Measurements from ENCODE around the gene COLEC12. TPM values are rescaled to one million over a fixed set of nuclear protein-coding genes. Genes with fewer than 3 reads are reported as not detected.

Gene COLEC12
- polyA plus RNA-seq, 1 donor (not counting 4 experiments of a cell fraction or from before 2014, with no cell fraction given): not detected

DNA sequence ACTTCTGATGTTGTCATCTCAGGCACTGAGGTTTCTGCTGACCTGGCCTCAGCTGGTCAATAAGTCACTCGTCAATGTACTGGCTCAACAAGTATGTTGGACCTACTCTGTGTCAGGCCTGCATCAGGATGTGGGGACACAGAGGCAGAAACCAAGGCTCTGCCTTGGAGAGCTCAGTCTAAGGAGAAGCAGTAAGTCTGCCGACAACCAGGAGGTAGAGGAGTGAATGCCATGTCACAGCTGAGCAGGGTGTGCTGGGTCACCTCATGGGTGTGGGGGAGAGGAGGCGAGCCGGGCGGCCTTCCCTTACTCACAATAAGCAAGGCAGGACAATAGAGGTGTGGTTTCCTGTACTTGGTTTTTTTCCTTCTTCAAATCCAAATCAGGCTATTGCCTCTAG, 75.8 kb downstream of the COLEC12 start:
- Histone ChIP-seq H3K9me3 (ENCODE audit: control insufficient read depth, low read depth, low read length) (no peaks in the 10 kb centered on the region), H3K36me3 (ENCODE audit: control insufficient read depth in 2 of 2, extremely low read depth in 1 of 2, insufficient read depth in 2 of 2, low read length in 2 of 2) (no peaks in the 10 kb centered on the region), H3K9me1 (ENCODE audit: control insufficient read depth, extremely low read depth, insufficient read depth, low read length) (no peaks in the 10 kb centered on the region), H4K20me1 (ENCODE audit: control insufficient read depth, extremely low read depth, insufficient read depth, low read length) (no peaks in the 10 kb centered on the region), H3K27me3 (ENCODE audit: control insufficient read depth, extremely low read depth, insufficient read depth, low read length) (no peaks in the 10 kb centered on the region), H3K27ac (ENCODE audit: control insufficient read depth, insufficient read depth, low read length) (no peak overlapping the region), H3K4me3 (ENCODE audit: control insufficient read depth in 2 of 3, extremely low read depth in 1 of 3, insufficient read depth in 2 of 3, low read depth in 1 of 3, low read length in 3 of 3) (no peak overlapping the region), H3K79me2 (ENCODE audit: control insufficient read depth, insufficient read depth, low read length) (no peaks in the 10 kb centered on the region), H3K9ac (ENCODE audit: control insufficient read depth, extremely low read depth, insufficient read depth, low read length) (no peak overlapping the region), H3K4me1 (ENCODE audit: control insufficient read depth, extremely low read depth, insufficient read depth, low read length) (peaks cover 8% of the 10 kb centered on the region), H3K4me2 (ENCODE audit: control insufficient read depth, extremely low read depth, insufficient read depth, low read depth, low read length) (no peak overlapping the region), H2AFZ (ENCODE audit: control insufficient read depth, low read length) (no peak overlapping the region)
- DNase-seq (ENCODE audit: low read depth, low spot score): no peak
- dilution Hi-C loops (cut with MboI; ENCODE audit: extremely low pct_ligation_motif_present, low sequenced_read_pairs): no loop called here
- TF ChIP-seq EZH2 (IDR thresholded peaks at IDR 0.05; ENCODE audit: low read length): no peak
- TF ChIP-seq, protein P1, sequence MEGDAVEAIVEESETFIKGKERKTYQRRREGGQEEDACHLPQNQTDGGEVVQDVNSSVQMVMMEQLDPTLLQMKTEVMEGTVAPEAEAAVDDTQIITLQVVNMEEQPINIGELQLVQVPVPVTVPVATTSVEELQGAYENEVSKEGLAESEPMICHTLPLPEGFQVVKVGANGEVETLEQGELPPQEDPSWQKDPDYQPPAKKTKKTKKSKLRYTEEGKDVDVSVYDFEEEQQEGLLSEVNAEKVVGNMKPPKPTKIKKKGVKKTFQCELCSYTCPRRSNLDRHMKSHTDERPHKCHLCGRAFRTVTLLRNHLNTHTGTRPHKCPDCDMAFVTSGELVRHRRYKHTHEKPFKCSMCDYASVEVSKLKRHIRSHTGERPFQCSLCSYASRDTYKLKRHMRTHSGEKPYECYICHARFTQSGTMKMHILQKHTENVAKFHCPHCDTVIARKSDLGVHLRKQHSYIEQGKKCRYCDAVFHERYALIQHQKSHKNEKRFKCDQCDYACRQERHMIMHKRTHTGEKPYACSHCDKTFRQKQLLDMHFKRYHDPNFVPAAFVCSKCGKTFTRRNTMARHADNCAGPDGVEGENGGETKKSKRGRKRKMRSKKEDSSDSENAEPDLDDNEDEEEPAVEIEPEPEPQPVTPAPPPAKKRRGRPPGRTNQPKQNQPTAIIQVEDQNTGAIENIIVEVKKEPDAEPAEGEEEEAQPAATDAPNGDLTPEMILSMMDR (optimal IDR thresholded peaks at IDR 0.05 in 1 of 3, IDR thresholded peaks at IDR 0.05 in 1 of 3, conservative IDR thresholded peaks at IDR 0.05 in 1 of 3; ENCODE audit: extremely low read depth in 1 of 3, insufficient read depth in 2 of 3, low read length in 3 of 3): no peak
- FAIRE-seq: no peak

DNA sequence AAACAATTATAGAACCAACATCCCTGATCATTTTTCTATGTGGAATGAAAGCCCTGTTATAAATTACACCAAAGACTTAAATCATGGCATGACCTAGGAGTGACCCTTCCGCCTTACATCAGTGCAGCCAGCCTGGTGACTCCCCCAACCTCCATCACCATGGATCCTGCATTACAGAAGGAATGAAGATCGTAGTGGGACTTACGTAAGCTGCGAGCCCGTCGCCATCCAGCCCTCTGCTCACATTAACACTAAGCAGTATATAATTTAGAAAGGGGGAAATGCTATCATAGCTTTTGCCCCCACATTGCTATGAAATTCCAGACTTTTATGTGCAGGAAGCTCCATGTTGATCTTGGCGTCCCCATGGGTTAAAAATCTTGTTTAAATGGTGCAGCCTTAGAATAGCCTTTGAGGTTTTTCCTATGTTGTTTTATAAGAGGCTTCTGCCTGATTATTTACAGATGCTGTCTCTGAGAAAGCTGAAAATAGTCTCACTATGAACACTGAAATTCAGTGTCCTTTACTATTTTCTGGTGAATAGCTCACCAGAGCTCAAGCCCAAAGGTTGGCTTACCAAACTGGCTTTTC, 76.3 kb downstream of the COLEC12 start:
- no peak overlapping the region for H3K4me2 ChIP-seq (ENCODE audit: control insufficient read depth, extremely low read depth, insufficient read depth, low read depth, low read length)
- H3K27me3 ChIP-seq (ENCODE audit: control insufficient read depth, extremely low read depth, insufficient read depth, low read length): no peaks in the 10 kb centered on the region
- no peaks in the 10 kb centered on the region for H3K9me1 ChIP-seq (ENCODE audit: control insufficient read depth, extremely low read depth, insufficient read depth, low read length)
- H3K9me3 ChIP-seq (ENCODE audit: control insufficient read depth, low read depth, low read length): no peaks in the 10 kb centered on the region
- H3K27ac ChIP-seq (ENCODE audit: control insufficient read depth, insufficient read depth, low read length): no peak overlapping the region
- H2AFZ ChIP-seq (ENCODE audit: control insufficient read depth, low read length): no peak overlapping the region
- H4K20me1 ChIP-seq (ENCODE audit: control insufficient read depth, extremely low read depth, insufficient read depth, low read length): no peaks in the 10 kb centered on the region
- DNase-seq (ENCODE audit: low read depth, low spot score) (no peak), FAIRE-seq (no peak)
- TF ChIP-seq, protein P1 (optimal IDR thresholded peaks at IDR 0.05 in 1 of 3, IDR thresholded peaks at IDR 0.05 in 1 of 3, conservative IDR thresholded peaks at IDR 0.05 in 1 of 3; ENCODE audit: extremely low read depth in 1 of 3, insufficient read depth in 2 of 3, low read length in 3 of 3): no peak
- TF ChIP-seq EZH2 (IDR thresholded peaks at IDR 0.05; ENCODE audit: low read length): no peak
- H3K4me1 ChIP-seq (ENCODE audit: control insufficient read depth, extremely low read depth, insufficient read depth, low read length): peaks cover 8% of the 10 kb centered on the region
- H3K79me2 ChIP-seq (ENCODE audit: control insufficient read depth, insufficient read depth, low read length): no peaks in the 10 kb centered on the region
- H3K4me3 ChIP-seq (ENCODE audit: control insufficient read depth in 2 of 3, extremely low read depth in 1 of 3, insufficient read depth in 2 of 3, low read depth in 1 of 3, low read length in 3 of 3): no peak overlapping the region
- dilution Hi-C loops (cut with MboI; ENCODE audit: extremely low pct_ligation_motif_present, low sequenced_read_pairs): no loop called here
- H3K9ac ChIP-seq (ENCODE audit: control insufficient read depth, extremely low read depth, insufficient read depth, low read length): no peak overlapping the region
- no peaks in the 10 kb centered on the region for H3K36me3 ChIP-seq (ENCODE audit: control insufficient read depth in 2 of 2, extremely low read depth in 1 of 2, insufficient read depth in 2 of 2, low read length in 2 of 2)

Data from keratinocyte (primary cell).